HG03521 (cell line): ENCODE measurements around the gene DUS1L.

Experiments
- ATAC-seq: cut with Tn5 transposase; IDR thresholded peaks from one replicate; pipeline ENCODE4 v1.9.1; 2021; ENCODE audit warnings: mild to moderate bottlenecking, moderate library complexity; ENCODE audit not compliant: unreplicated experiment

The DUS1L gene

DNA sequence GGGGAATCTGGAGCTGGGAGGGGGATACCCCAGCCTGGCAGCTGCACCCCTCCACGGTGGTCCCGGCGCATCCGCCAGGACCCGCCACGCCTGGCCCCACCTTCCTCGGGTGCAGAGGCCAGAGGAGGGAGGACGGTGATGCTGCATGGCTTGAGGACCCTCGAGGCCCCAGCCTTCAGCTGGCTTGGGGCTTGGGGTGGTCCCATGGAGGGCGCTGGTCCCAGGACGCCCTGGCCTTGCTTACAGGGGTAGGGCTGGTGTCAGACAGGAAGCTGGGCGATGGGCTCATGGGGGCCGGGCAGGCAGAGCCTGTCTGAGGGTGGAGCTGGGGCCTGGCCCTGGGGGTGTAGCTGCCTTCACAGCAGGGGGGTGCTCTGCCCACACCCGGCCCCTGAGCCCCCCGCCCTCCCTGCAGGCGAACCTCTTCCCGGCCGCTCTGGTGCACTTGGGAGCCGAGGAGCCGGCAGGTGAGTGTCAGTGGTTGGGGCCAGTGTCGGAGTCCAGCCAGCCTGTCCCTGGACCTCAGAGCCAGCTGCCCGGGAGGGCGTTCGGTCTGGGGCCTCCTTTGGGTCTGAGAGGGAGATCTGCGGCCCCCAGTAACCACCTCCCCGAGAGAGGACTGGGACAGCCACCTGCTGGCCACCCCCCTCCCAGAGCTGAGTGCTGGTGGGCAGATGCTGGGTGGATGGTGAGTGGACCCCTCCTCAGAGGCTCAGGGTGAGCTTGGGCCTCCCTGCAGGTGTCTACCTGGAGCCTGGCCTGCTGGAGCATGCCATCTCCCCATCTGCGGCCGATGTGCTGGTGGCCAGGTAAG is 49.3 kb downstream of the DUS1L start:
- ATAC-seq: no peak

DNA sequence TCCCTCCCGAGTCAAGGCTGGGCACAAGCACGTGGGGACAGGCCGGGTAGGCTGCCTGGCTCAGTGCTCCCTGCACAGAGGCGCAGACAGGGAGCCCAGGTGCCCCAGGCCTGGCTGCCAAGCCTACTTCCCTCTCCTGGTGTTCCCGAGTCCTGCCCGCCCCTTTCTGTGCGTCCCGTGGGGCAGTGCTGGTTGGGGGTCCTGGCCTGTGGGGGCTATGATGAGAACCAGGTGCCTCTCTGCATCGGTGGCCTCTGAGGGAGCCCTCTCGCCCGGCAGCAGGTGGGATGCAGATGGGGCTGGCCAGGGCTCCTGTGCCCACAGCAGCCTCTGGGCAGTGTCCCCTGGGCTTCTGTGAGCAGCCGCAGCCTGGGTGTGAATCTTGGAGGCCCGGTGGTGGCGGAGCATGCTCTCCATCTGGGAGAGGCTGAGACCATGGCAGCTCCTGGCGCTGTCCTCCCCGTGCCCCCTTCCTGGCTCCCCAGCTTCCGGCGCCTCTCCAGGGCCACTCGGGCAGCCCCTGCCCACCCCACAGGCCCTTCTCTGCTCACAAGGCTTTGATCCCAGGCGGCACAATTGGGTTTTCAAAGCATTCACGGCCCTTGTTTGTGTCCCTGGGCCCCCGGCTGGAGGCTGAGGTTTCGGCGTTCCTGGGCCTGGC is 50.2 kb downstream of the DUS1L start:
- ATAC-seq: no peak

DNA sequence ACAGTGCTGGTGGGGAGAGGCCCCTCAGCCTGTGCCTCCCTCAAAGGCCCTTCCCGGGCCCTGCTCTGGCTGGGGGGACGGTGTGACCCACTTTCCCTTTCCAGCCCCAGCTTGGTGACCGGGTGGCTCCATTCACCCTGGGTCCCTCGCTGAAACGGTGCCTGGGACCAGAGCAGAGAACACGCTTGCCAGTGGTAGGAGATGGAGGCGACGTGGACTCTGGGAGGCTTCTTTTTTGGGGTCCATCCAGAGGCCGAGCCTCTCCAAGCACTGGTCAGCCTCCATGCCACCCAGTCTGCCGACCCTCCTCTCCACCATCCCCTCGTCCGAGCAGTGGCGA is 50.7 kb downstream of the DUS1L start:
- ATAC-seq: no peak

DNA sequence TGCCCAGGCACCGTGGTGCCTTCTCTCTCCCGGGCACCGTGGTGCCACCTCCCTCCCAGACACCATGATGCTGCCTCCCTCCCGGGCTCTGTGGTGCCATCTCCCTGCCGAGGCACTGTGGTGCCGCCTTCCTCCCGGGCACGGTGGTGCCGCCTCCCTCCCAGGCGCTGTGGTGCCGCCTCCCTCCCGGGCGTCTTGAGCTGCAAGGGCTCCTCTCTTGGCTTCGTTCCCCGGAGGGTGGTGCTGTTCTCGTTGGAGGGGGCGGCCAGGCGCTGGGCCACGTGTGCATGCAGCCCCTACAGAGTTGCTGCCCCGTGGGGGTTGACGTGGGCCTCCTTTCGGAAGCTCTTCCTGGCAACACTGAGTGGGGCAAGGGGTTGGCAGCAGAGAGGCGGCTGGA is 51.2 kb downstream of the DUS1L start:
- ATAC-seq: no peak

DNA sequence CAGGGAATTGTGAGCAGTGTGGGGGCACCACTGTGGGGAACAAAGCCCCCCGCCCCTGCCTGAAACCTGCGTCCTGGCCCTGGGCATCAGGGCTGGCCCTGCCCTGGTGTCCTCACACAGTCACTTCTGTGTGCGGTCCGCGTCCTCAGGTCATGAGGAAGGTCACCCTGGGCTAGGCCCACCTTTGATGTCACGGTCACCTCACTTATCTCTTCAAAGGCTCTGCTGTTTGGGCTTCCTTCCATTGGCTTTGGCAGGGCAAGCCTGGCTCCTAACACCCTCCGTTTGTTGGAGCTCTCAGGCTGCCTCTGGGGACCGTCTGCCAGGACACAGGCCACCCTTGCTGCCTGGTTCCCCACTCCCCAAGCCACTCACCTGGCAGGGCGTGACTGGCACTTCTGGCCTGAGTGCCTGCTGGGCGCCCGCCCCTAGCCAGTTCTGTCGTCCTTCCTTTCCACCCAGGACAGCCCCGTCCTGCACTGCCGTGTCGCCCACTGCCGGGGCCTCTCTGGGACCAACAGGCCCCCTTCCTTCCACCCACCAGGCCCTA is 51.8 kb downstream of the DUS1L start:
- no peak for ATAC-seq

DNA sequence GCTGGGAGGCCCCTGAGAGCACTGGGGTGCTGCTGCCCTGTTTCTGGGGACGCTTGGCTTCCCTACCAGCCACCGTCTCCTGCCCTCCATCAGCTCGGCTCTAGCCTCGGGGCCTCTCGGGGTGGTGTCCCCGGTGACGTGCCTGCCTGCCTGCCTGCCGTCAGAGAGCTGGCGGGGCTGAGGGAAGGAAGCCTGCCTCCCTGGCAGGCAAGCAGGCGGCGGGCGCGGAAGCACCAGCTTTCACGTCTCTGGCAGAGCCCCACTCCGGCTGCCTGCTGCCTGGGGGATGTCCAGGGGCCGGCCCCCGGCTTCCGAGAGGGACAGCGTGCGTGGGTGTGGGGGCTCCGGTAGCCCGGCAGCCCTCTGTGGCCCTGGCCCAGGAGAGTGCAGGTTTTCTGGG is 52.3 kb downstream of the DUS1L start:
- ATAC-seq: no peak

DNA sequence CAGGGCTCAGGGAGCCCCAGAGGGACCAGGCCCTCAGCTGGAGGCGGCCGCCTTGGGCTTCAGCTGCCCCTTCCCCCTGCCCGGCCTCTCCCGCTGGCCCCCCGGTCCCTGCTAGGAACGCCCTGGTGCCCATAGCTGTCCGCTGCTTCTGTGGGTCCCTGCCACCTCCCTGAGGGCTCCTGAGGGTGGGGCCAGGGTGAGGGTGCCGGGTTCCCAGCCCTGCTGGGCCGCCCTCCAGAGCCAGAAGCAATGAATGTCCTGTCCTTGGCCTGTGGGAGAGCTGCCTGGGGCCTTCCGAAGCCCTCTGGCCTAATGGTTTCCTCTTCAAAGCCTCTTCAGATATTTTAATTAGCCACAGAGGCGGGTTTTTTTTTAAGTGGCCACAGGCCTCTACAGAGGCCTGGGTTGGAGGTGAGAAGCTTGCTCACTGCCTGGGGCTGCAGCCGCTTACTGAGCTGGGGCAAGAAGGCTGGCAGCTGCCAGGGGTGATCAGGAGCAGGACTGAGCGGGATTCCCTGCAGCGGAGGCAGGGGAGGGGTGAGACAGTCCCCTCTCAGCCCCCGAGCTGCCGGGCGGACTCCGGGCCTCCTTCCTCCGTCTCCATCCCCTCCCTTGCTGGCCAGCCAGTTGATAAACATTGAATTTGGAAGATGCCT is 52.8 kb downstream of the DUS1L start:
- no peak for ATAC-seq

DNA sequence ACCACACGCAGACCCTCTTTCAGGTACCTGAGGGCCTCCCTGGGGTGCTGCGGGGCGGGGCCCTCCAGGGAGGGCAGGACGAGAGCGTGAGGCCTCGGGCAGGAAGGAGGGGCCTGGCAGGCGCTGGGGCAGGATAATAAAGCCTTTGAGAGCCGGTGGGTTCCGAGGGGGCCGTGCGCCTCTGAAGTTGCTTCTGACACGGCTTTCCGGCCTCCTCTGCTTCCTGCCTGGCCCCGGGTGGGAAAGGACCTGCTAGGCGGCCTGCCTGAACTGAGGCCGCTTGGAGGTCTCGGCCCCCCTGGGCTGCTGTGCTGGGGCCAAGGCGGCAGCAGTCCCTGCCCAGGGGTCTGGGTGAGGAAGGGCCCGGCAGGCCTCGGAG is 53.4 kb downstream of the DUS1L start:
- no peak for ATAC-seq

DNA sequence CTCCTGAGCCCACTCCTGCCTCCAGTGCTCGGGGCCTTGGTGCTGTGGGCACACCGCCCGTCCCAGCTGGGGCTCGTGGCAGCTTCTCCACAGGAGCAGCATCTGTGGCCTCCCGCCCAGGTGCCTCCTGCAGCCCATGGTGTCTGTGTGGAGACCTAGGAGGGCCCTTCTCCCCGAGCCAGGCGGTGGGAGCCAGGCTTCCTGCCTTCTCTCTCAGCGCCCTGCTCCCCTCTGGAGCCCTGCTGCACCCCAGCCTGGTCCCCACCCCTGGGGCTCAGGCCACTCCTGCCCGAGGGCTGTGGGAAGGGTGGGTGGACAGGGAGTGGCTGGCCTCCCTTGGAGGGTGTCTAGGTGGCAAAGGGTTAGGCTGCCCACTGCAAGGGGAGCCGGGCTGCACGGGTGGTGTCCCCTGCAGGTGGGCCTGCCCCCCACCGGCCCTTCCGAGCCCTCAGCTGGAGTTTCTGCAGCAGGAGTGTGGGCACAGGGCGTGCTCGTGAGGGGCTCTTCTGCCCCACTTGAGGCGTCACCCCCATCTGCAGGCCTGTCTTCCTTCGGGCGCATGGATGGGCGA is 53.9 kb downstream of the DUS1L start:
- ATAC-seq: no peak

DNA sequence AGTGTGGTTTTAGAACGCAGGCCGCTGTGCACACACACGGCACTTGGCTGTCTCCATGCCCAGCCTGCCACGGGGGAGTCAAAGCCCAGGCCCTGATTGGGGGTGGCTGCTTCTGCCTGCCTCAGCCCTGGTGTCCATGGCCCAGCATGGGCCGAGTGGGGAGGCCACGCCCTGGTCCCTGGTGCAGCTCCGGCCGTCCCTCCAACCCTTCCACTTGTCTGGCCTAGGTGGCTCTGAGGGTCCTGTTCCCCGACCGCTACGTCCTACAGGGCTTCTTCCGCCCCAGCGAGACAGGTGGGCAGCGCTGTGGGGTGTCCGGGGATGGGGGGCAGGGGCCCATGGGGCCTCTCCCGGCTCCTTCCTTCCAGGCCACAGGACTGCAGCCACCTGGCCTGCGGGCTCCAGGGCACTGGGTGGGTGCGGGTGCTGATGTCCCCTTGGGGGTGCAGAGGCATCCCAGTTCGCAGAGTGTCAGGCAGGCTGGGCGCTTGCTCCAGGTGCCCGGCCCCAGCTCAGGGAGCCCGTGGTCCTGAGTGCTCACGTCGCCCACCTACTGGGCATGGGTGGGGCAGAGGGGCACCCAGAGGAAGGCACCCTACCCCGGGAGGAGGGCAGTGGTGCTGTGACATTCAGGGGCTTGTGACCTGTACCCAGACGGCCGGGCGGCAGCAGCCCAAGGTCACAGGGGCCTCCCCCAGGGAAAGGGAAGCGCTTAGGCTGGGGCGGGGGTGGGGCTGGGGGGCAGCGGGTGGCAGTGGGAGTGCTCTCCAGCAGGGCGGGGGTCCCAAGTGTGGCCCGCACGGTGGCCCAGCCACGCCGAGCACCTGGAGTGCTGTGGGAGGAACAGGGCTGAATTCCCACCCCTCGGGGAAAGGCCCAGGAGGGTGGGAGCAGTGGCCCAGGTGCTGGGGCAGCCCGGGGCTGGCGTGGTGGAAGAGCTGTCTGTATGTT is 54.8 kb downstream of the DUS1L start:
- no peak for ATAC-seq

DNA sequence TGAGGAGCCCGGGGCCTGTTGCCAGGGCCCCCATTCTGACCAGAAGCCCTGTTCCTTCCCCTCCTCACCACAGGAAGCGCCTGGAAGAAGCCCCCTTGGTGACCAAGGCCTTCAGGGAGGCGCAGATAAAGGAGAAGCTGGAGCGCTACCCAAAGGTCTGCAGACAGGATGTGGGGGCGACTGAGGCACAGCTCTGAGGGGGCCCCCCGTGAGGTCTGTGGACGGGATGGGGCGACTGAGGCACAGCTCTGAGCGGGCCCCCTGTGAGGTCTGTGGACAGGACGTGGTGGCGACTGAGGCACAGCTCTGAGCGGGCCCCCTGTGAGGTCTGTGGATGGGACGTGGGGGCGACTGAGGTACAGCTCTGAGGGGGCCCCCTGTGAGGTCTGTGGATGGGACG is 56.2 kb downstream of the DUS1L start:
- ATAC-seq: no peak

DNA sequence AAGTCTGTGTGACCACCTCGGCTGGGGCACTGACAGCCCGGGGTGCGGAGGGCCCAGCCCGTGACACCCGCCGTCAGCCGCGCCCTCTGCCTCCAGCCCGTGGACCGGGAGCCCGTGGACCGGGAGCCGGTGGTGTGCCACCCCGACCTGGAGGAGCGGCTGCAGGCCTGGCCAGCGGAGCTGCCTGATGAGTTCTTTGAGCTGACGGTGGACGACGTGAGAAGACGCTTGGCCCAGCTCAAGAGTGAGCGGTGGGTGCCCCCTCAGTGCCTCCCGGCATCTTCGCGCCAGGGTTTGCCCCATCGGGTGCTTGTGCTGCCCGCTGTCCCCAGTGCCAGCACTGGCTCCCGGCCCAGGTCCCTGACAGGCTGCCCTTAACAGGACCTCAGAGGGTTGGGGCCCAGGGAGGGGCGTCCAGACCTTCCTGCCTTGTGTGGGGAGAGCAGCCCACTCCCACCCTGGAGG is 56.6 kb downstream of the DUS1L start:
- no peak for ATAC-seq

DNA sequence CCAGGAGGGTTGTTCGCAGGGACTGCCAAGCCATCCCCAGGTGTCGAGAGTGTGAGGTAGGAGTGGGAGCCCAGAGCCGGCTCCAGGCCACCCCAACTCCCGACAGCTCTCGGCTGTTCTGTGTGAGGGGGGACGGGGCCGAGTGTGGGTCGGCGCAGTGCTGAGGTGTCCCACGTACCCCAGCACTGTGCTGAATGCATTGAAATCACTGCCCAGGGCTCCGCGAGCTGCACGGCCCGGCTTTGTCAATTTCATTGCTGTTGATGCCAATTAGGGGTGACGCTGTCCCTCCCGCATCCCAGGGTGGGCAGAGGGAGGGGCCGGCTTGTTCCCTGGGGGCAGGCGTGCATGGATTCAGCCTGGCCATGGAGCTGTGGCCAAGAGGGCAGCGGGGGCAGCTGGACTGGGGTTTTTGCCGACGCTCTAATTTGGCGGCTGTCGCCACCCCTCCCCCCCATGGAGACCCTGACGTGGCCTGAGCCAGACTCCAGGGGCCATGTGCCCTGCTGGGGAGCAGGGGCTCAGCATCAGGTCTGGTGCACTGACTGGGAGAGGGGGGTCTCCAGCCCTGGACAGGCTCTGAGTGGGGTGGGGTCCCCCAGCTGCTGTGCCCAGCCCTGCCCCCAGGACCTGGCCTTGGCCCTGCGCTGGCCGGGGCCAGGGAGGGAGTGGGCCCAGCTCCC is 57.2 kb downstream of the DUS1L start:
- no peak for ATAC-seq
